ENCODE measurements around the gene CPSF6.

DNA sequence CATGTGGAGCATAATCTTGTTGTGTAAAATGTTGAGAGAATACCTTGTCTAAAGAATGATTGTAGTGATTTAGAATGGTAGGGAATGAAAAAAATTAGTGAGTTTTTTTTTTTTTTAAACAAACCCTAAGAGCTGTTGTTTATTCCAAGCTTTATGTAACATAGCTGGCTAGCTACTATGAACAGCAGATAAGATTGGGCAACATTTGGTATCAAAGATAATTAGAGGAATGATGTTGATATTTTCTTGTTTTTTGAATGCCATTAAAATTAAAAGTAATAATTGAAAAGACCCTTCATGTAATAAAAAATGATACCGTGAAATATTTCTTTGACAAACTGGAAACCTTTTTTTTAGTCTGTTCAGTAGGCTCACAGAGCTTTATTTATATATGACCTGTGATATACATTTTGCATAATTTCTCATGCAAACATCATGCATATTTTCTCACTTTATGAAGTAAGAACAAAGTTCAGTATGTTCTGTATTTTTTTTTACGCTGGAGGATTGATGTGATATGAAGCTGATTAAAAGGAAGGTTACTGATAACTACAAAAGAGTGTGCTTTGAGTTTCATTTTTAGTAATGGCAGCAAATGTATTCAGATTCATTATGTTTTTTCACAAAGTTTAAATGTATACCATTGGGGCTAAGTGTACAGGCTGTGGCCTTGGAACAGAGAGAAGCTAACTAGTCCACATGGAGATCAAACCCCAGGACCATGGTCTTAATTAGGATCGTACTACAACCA is 8.1 kb downstream of the CPSF6 start:
- TF ChIP-seq, protein P1, sequence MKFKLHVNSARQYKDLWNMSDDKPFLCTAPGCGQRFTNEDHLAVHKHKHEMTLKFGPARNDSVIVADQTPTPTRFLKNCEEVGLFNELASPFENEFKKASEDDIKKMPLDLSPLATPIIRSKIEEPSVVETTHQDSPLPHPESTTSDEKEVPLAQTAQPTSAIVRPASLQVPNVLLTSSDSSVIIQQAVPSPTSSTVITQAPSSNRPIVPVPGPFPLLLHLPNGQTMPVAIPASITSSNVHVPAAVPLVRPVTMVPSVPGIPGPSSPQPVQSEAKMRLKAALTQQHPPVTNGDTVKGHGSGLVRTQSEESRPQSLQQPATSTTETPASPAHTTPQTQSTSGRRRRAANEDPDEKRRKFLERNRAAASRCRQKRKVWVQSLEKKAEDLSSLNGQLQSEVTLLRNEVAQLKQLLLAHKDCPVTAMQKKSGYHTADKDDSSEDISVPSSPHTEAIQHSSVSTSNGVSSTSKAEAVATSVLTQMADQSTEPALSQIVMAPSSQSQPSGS (CRISPR knock-in tag; IDR thresholded peaks at IDR 0.05; ENCODE audit: borderline replicate concordance, low read depth), result no peak
- TF ChIP-seq, protein P2, sequence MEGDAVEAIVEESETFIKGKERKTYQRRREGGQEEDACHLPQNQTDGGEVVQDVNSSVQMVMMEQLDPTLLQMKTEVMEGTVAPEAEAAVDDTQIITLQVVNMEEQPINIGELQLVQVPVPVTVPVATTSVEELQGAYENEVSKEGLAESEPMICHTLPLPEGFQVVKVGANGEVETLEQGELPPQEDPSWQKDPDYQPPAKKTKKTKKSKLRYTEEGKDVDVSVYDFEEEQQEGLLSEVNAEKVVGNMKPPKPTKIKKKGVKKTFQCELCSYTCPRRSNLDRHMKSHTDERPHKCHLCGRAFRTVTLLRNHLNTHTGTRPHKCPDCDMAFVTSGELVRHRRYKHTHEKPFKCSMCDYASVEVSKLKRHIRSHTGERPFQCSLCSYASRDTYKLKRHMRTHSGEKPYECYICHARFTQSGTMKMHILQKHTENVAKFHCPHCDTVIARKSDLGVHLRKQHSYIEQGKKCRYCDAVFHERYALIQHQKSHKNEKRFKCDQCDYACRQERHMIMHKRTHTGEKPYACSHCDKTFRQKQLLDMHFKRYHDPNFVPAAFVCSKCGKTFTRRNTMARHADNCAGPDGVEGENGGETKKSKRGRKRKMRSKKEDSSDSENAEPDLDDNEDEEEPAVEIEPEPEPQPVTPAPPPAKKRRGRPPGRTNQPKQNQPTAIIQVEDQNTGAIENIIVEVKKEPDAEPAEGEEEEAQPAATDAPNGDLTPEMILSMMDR (IDR thresholded peaks at IDR 0.05), result no peak
- TF ChIP-seq JAZF1 (CRISPR knock-in tag; IDR thresholded peaks at IDR 0.05) (no peak), ATF1 (CRISPR knock-in tag; IDR thresholded peaks at IDR 0.05) (no peak), NR1H2 (CRISPR knock-in tag; IDR thresholded peaks at IDR 0.05) (no peak), IRF2 (CRISPR knock-in tag; IDR thresholded peaks at IDR 0.05; ENCODE audit: borderline replicate concordance, low read depth) (no peak)
- TF ChIP-seq, protein P3, sequence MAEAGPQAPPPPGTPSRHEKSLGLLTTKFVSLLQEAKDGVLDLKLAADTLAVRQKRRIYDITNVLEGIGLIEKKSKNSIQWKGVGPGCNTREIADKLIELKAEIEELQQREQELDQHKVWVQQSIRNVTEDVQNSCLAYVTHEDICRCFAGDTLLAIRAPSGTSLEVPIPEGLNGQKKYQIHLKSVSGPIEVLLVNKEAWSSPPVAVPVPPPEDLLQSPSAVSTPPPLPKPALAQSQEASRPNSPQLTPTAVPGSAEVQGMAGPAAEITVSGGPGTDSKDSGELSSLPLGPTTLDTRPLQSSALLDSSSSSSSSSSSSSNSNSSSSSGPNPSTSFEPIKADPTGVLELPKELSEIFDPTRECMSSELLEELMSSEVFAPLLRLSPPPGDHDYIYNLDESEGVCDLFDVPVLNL (CRISPR knock-in tag; IDR thresholded peaks at IDR 0.05; ENCODE audit: borderline replicate concordance, low read depth), result no peak
